BJ (cell line): ENCODE results near the gene CR2. TPM values are rescaled to one million over a fixed set of nuclear protein-coding genes. Genes with fewer than 3 reads are reported as not detected.
"Not testable (repeated sequence)": the region's sequence is repeated elsewhere in the genome, so short reads cannot be mapped to it uniquely, and the experiment has no call there.

Experiments
- CTCF ChIA-PET: fragments of 350-600 bp; formaldehyde crosslinking; extraction: SDS; loops from one replicate; lab custom pipeline; 2021; ENCODE audit warnings: antibody characterized with exemption, inconsistent platforms; lab: Yijun Ruan, JAX
- POLR2A ChIA-PET: fragments of 300-600 bp; sonication (Branson Sonifier 250); formaldehyde crosslinking; extraction: SDS; loops from one replicate; lab custom pipeline; 2021; ENCODE audit warnings: antibody characterized with exemption; lab: Charles Lee
- DNase-seq: peaks from one replicate; pipeline ENCODE4 v3.0.0-alpha.2; 2011; ENCODE audit warnings: low read depth
- H3K27me3 ChIP-seq: 2 replicates; pipeline ENCODE4 v1.6.0; 2011; ENCODE audit warnings: low read length; ENCODE audit not compliant: control insufficient read depth, insufficient read depth
- H3K36me3 ChIP-seq: 2 replicates; pipeline ENCODE4 v1.5.1; 2011; ENCODE audit warnings: low read length; ENCODE audit not compliant: control insufficient read depth, insufficient read depth
- H3K4me3 ChIP-seq: 2 replicates; pipeline ENCODE4 v1.5.1; 2011; ENCODE audit warnings: low read depth, mild to moderate bottlenecking, control low read depth, low read length
- CTCF ChIP-seq: IDR thresholded peaks from 2 replicates; pipeline ENCODE4 v1.5.1; 2011; ENCODE audit warnings: low read depth, mild to moderate bottlenecking, control low read depth, inconsistent platforms, low read length, moderate library complexity; ENCODE audit not compliant: insufficient read depth
- polyA plus RNA-seq: library from polyadenylated mRNA; depleted of rRNA; stranded (reverse); fragments of >200 nt; gene quantifications from 2 replicates; pipeline ENCODE4 v1.2.3, GENCODE V29; 2011

CR2 gene
- polyA plus RNA-seq, 1 experiment = not detected

GRCh38 chr1:207516729-207517128, 62.6 kb downstream of the CR2 start:
- Histone ChIP-seq H3K27me3 (no peaks in the 10 kb centered on the region), H3K36me3 (no peaks in the 10 kb centered on the region), H3K4me3 (no peak overlapping the region)
- no peak for DNase-seq
- CTCF ChIA-PET = no interaction called here
- POLR2A ChIA-PET = no interaction called here
- TF ChIP-seq CTCF = no peak

GRCh38 chr1:207518608-207519236, 64.6 kb downstream of the CR2 start:
- CTCF ChIA-PET = interaction anchor here (0.8 kb wide), 1 partner anchor 16 kb away, joined by 3 read pairs; no protein-coding TSS in a partner anchor
- Histone ChIP-seq H3K4me3 (no peak overlapping the region), H3K36me3 (no peaks in the 10 kb centered on the region), H3K27me3 (no peaks in the 10 kb centered on the region)
- POLR2A ChIA-PET = no interaction called here
- DNase-seq = no peak
- no peak for TF ChIP-seq CTCF

GRCh38 chr1:207519505-207520399, 65.6 kb downstream of the CR2 start:
- POLR2A ChIA-PET = interaction anchor here (0.6 kb wide), 1 partner anchor 225 kb away, joined by 3 read pairs; no protein-coding TSS in a partner anchor
- H3K4me3 ChIP-seq = peak overlapping the region; percentile 9; the same call in 1 of the 2 replicates
- DNase-seq = peak; percentile 13
- H3K27me3 ChIP-seq = no peaks in the 10 kb centered on the region
- H3K36me3 ChIP-seq = no peaks in the 10 kb centered on the region
- CTCF ChIA-PET = no interaction called here
- TF ChIP-seq CTCF = no peak

- POLR2A ChIA-PET, H3K36me3 ChIP-seq, DNase-seq, H3K27me3 ChIP-seq, CTCF ChIA-PET, H3K4me3 ChIP-seq: not testable (repeated sequence)
Observed at GRCh38 chr1:207520400-207521345, 66.5 kb downstream of the CR2 start.

GRCh38 chr1:207525239-207525638, 71.1 kb downstream of the CR2 start:
- H3K4me3 ChIP-seq, POLR2A ChIA-PET, CTCF ChIA-PET, DNase-seq, H3K36me3 ChIP-seq, H3K27me3 ChIP-seq: not testable (repeated sequence)

- H3K4me3 ChIP-seq, H3K36me3 ChIP-seq, H3K27me3 ChIP-seq, DNase-seq, POLR2A ChIA-PET, CTCF ChIA-PET: not testable (repeated sequence)
Observed at GRCh38 chr1:207528401-207528800, 74.3 kb downstream of the CR2 start.

GRCh38 chr1:207536263-207536662, 82.1 kb downstream of the CR2 start:
- H3K27me3 ChIP-seq, CTCF ChIA-PET, H3K36me3 ChIP-seq, H3K4me3 ChIP-seq, DNase-seq, POLR2A ChIA-PET: not testable (repeated sequence)
